GM13977 (cell line): Measurements from ENCODE around the gene MTA1.

ENCODE experiments used
- DNase-seq: peaks from one replicate; pipeline ENCODE4 v3.0.0; 2012; ENCODE audit warnings: low spot score
- CTCF ChIP-seq: IDR thresholded peaks from 2 replicates; pipeline ENCODE4 v1.5.1; 2012; ENCODE audit warnings: mild to moderate bottlenecking, control low read depth; ENCODE audit not compliant: insufficient read depth; ENCODE audit errors: extremely low read depth, missing control alignments
- in situ Hi-C: fragments of 300-500 bp; cut with MboI; formaldehyde crosslinking; loops from one replicate; pipeline ENCODE4 v1.12.0; 2022; ENCODE audit warnings: low sequenced_read_pairs, low pct_unique_long_range_greater_than_20kb, mixed read lengths, inconsistent platforms; ENCODE audit not compliant: unreplicated experiment

The MTA1 gene

GRCh38 chr14:105419195-105420091 is at the start of gene MTA1:
MTA1 (plus strand) TSS chr14:105419827; CDS start chr14:105420036, 209 bp downstream.
- in situ Hi-C loops = no loop called here
- peak; percentile 93 for DNase-seq
- TF ChIP-seq CTCF = no peak

- in situ Hi-C loops = loop anchor here (10.0 kb wide), 1 partner anchor 120 kb away; the partner anchor contains the start of gene TEDC1
- no peak for DNase-seq
- TF ChIP-seq CTCF = no peak
Measured at GRCh38 chr14:105374389-105374788, 45.2 kb upstream of the MTA1 start.

GRCh38 chr14:105375635-105376057 is 44.0 kb upstream of the MTA1 start:
- in situ Hi-C loops = loop anchor here (10.0 kb wide), 1 partner anchor 119 kb away; the partner anchor contains the start of gene TEDC1
- TF ChIP-seq CTCF = no peak
- DNase-seq = no peak

- DNase-seq = no peak
- in situ Hi-C loops = loop anchor here (10.0 kb wide), 1 partner anchor 118 kb away; the partner anchor contains the start of gene TEDC1
- no peak for TF ChIP-seq CTCF
Measured at GRCh38 chr14:105376521-105377440, 42.8 kb upstream of the MTA1 start.

- DNase-seq = no peak
- in situ Hi-C loops = loop anchor here (10.0 kb wide), 1 partner anchor 117 kb away; the partner anchor contains the start of gene TEDC1
- TF ChIP-seq CTCF = no peak
Measured at GRCh38 chr14:105377555-105378182, 42.0 kb upstream of the MTA1 start.

GRCh38 chr14:105378199-105378598 is 41.4 kb upstream of the MTA1 start:
- DNase-seq = no peak
- no peak for TF ChIP-seq CTCF
- in situ Hi-C loops = loop anchor here (10.0 kb wide), 1 partner anchor 117 kb away; the partner anchor contains the start of gene TEDC1
